Measurements from ENCODE around the gene INPP4B.
A peak's percentile ranks its signal among the peaks of the same experiment; 100 is the strongest.

Gene INPP4B

DNA sequence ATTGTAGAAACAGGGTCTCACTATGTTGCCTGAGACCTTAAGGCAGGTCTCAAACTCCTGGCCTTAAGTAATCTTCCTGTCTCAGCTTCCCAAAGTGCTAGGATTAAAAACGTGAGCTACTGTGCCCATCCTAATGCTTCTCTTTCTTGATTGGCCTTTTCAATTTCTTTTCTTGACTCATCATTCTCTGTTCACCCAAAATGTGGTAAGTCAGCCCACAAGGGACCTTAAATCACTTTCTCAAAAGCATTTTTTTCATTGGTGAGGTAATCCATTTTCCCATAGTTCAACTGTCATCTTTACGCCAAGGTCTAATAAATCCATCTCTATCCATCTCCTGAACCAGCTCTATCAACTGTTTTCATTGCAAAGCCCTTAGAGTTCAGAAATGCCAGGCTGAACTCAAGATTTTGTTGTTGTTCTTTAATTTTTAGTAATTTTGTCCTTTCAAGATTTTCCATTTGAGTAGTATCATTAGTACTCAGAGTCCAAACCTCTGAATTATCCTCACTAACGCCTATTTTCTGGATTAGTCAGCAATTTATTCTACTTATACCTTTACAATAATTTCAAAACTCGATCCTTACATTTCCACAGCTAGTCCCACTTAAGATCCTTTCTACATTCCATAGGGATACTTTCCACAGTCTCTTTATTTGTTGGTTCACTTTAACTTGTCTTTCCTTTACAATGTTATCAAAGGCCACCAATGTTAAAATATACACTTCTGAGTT, 681.2 kb downstream of the INPP4B start:
- DNase-seq, result no peak

DNA sequence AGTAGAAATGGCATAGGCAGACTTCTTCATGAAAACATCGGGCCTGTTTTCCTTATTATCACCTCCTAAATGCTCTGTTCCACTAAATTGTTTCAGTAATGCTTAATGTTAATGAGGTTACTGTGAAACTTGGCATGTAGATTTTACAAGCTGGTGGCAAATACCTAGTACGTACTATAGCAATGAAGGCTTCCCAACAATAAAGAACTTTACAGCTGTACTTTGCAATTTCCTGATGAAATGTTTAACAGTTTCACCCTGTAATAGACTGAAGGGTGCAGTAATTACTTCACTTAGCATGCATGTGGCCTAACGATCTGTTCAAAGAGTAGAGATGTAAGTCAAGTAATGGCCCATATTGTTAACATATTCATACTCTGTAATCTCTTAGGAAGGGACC, 685.0 kb downstream of the INPP4B start:
- DNase-seq, result no peak

DNA sequence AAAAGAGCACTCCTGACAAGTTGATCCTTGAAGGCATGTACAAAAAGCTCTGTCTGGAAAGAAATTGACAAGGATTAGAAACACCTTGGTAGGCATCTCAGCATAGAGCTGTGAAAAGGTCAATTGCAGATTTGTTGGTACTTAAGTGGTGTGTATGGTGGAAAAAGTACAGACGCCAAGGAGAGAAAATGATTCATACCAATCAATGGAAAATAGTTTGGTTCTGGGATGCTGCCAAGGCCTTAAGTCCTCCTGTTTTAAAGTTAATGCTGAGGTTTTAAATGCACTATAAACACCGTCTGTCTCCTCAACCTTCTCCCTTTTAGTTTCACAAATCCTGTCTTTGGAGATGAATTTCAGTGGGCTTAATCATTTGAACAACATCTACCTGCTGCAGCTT, 685.6 kb downstream of the INPP4B start:
- no peak for DNase-seq

DNA sequence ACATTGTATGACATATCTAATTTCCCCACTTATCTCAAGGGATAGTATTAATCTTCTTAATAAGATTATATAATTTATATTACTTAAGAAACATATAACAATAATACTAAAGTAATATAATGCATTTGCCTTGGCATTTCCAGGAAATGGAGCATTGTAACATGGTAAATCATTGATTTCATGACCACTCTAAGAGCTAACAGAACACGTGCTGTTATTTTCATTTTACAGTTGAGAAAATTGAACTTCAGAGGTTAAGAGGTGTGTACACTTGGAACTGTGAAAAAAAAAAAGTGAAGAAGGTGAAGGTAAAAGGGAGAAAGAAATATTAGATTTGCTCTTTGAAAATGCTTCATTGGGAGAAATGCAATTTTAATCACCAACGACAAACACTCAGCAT, 687.1 kb downstream of the INPP4B start:
- no peak for DNase-seq

DNA sequence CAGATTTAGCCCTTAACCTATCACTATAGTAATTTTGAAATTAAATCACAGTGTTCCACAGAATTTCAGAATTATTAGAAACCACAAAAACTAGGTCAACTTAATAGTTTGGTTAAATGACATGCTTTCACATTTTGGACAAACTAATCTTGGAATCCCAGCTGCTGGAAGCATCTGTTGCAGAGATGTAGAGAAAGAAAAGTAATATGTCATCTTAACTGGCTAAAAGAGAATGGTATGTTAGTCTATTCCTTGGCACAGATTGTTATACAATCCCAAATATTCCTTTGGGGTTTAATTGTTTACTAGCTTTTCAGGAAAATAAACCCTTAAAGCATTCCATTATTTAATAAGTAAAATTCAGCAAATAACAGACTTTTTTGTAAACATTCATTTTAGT, 689.8 kb downstream of the INPP4B start:
- DNase-seq, result no peak

DNA sequence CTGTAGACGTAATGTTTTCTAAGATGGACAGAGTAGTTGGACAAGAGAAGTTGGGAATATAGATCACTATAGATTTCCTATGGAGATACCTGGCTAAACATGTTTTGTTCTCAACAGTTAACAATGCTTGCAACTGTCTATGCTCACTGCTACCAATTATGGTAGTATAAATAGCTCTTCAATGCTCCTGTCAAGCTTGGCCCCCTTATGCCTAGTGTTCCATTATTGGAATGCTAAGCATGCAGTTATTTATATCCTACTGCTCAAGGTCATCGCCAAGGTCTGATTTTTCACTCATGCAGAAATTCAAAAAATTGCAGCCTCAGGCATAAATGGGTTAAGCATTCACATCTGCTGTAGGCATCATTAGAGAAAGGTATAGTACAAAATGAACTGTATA, 690.8 kb downstream of the INPP4B start:
- DNase-seq, result no peak

DNA sequence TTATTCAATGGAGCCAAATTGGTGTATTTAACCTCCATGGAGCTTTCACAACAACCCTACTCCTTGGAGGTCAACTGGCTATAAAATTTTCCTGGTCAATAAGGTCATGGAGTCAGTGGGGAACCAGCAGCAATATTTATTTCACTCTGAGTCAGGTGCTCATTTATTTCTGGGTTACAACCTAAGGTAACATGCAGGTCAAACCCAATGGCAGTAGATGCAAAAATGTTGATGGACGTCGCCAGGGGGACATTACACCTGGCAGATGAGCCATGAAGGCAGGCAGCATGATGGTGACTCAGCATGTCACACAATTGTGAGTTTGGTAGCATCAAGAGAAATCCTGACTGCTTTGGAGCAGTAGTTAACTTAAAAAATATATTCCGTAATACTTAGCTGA, 695.6 kb downstream of the INPP4B start:
- no peak for DNase-seq

DNA sequence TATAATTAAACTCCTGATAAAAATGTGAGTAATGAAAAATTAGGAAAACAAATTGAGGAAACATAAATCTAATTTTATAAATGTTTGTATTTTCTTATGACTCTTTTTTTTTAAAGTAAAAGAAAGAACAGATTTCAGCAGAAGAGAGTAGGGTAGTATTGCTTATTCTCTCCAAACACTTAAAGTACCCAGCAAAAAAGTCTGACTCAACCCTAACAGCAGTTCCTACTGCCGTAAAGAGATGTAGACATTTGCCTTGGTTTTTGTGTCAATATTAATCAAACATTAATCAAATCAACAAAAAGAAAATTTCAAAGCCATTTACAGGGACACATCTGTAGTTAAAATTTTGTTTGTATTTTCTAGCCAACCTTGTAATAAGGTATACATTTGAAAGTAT, 701.3 kb downstream of the INPP4B start:
- DNase-seq, result no peak

DNA sequence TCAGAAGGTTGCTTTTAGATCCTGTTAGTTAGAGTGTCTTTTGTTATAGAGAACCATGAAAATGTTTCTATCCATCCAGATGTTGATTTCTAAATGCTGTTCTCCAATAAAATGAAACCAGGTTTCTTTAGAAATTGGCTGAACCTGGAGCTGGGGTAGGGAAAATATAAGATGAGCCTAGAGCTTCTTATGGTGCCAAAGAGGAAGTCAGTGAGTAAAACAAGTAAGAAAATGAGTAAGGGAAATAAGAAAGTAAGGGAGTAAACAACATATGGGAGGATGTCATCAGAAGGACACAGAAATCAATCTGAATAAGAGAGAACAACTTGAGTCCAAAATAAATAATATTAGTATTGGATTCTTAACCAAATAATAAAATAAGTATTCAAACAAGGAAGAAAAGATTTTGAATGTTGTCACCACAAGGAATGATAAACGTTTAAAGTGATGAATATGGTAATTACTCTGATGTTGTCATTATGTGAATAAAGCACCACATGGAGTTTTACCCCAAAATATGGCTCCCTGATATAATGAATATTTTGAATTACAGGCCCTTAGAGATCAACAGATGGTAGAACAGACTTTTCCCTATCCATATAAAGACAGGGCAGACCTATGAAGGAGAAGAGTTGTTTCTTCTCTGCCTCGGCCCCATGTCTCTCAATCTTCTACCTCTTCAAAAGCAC, 703.6 kb downstream of the INPP4B start:
- DNase-seq, result no peak

DNA sequence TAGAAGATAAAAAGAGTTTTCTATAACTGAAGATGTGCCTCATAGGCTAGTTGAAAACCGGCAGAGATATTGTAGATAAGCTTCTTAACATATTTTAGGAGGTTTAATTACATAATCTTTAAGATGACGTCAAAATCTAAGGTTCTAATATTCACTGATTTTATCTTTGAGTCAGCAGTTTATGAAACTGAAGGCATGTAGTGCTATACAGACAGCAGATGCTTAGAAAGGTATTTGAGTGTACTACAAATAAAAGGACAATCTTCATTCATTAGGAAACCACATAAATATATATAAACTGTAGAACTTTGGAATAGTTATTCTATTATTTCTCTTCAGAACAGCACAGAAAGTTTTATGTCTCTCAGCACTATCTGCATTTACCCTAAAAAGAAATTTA, 704.9 kb downstream of the INPP4B start:
- DNase-seq, result no peak

DNA sequence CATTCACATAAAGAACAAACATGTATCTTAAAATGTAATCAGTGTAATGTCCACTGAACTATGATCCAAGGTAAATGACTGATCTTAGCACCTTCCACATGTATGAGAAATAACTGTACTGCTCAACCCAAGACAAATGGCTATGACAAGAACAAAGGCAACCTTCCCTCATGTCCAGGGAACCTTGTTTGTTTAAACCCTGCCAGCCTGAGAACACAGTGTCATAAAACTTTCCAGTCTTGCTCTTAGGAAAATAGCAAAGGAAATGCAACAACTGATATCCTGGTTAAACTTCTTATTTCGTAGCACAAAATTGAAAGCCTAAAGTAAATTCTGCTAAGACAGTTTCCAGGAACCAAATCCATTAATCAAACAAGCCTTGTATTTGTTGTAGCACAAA, 715.4 kb downstream of the INPP4B start:
- no peak for DNase-seq

DNA sequence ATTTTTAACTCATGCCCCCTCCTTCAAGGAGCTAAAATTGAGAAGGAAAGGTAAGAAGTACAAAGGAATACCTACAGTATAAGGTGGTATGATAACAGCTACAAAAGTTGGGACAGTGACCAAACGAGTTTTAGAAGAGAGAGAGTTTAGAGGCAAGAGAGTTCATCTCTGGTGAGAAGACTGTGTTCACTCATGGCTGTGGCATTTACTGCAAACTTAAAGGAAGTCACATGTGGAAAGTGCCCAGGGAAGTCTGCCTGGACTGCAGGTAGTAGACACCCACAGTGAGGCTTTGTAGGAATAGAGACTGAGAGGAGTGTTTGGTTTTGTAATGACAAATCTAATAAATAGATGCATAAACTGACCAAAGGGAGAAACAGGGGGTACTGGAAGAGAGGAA, 716.2 kb downstream of the INPP4B start:
- DNase-seq, result no peak

DNA sequence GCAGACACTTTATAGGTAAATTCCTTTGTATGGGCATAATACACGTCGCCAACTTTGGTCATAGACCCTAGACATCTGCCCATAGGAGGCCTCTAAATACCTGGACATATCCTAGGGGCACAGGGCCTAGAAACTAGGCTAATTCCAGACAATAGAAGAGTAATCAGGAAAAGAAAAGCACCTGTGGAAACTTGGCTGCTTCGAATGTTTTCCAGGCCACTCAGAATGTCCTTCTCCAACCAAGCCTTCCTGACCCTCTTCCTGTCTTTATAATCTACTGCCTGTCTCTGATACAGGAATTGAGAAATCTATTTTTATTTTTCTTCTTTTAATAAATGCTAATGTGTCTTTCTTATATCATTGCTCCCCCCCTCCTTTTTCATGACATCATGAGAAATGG, 716.6 kb downstream of the INPP4B start:
- DNase-seq, result no peak

DNA sequence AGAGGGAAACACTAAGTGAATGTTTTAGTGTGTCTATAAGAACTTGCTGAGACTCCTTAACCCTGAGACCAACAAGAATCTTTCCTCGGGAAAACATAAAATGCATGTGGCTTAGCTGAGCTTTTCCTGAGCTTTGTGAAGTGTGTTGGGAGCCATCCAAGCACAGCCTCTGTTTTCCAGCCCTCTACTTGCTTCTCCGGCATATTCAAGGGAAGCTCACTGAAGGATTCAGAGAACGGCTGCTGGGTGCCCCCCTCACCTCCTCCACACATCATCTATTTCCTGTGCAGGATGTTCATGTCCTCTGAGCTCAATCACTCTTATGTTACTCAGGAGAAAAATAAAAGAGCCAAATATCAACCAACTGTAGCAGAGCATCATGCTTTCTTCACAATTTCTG, 717.6 kb downstream of the INPP4B start:
- DNase-seq, result no peak

DNA sequence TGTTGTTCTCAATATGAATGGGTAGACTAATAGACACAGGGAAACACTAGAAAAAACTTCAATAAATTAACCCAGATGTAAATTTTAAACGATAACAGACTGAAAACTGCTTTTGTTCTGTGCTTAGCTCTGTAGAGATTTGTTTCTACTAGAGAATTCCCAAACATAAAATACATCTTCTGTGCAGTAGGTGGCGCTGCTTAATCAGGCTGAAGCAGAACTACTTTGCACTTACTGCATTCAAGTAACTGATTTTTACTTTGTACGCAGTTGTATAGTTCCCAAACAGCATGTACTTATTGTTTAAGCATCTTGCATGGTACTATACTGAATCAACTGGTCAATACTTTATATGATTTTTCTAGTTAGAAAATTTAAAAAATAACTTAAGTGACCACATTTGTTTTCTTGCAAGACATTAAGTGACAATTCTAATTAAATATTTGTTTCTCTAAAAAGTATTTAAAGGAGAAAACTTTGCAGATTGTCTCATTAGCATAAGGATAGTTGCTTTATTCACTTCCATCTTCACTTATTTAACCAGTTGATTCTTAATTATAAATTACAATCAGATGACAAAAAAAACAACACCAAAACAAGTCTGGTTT, 719.1 kb downstream of the INPP4B start:
- peak; percentile 51 to 54 for DNase-seq

DNA sequence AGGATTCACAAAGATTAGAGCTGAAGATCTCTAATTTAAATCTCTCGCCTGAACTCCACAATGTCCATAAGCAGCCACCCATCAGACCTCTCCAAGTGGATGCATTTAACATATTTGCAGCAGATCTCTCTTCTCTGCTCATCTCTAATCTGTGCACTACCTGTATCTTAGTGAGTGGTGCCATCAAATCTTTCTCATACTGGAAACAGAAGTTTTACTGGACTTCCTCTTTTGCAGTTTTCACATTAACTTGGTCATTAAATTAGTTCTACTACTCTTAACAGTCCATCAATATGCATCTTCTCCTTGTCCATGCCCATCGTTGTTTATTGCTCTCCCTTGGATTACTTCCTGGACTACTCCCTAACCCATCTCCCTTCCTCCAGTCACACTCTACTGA, 721.2 kb downstream of the INPP4B start:
- no peak for DNase-seq

DNA sequence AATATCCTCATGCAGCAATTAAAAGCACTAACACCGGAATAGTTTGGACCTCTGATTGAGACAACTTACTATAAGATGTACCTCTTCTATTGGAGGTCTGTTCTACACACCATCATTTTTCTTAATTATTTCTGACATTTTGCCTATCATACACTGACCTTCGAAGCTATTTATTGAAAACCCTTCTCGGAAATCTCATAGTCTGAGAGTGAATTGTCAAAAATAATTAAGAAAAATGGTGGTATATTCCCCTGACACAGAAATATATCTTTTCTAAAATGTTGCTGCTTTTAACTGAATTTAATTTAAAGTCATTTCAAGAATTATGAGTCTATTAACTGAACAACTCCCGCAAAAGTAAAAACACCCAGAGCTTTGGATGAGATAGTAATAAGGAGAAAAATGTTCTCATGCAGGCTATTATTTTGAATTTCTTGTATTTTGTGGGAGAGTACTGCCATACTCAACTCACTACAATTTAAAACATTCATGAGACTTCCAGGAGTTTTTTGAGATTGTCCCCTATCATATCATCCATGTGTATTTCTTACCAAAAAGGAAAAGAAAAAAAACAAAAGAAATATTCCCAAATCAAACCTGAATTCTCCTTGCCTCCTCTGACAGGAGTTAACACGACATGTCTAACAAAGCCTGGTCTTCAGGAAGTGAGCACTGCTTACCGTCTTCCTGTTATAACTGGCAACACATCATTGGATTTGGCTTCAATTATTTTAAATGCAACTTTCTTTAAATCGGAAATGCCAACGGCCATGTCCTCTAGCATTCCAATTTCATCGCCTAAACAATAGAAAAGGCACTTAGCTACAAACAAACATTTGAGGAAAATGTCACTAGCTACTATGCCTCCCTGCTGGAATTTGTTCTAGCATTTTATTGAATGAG, 724.4 kb downstream of the INPP4B start:
- DNase-seq, result no peak

DNA sequence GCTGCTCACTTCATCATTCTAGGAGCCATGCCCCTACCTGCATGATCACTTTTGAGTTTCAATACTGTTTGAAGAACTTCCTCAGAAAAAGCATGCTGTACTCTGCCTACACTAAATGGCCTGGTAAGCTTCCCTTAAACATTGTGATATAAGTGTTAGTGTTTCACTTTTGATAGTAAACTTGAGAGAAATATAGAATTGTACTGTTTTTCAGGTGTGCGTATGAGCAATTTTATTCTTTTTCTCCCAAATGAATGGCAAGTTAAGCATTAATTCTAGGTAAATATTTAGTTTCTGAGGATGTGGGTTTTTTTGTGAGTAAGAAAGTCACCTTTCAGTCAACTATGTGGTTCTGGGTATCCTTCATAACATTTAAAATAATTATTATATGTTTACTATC, 725.2 kb downstream of the INPP4B start:
- DNase-seq, result no peak

DNA sequence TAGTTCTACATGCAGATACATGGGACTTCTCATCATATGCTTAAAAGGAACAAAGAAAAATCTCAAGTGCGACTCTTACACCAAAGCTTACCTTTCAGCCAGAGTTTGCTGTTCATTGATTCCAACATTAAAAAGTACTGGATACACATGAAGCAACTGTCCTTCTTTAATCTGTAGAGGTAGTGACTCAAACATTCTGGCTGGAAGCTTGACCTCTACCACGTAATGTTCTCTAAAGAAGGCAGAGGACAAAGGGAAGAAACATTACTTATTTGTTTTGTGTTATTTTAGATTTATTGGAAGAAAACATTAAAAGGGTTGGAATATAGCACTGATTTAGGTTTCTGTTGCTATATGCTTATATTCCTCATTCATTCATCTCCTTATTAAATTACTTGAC, 733.6 kb downstream of the INPP4B start:
- DNase-seq, result no peak

DNA sequence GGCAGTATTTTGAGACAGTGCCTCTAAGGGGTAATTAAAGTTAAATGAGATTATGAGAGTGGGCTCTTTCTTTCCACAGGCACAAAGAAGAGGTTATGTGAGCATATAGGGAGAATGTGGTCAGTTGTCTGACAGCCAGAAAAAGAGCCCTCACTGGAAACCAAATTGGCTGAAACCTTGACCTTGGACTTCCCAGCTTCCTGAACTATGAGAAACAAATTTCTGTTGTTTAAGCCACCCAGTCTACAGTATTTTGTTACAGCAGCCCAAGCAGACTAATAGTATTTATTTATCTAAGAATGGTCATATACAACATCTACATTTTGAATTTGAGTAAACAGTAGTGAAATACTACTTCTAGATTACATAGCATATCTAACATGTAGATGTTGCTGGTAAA, 736.0 kb downstream of the INPP4B start:
- DNase-seq, result no peak

DNA sequence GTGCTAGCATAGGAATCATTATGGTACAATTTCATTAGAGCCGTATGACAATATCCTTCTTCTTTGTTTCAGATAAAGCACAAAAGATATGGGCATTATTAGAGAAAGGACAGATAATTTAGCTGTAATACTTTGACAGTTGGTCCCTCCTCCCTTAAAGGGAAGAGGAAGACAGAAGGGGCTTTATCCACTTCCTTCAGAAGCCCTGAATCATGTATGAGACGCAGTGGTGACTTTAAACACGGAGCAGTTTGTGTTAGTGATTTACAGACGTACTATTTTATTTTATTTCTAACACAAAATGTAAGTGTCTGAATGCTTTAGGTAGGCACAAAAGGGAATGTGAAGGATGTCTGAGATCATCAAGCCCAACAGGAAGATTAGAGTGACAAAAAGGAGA, 742.1 kb downstream of the INPP4B start:
- no peak for DNase-seq

DNA sequence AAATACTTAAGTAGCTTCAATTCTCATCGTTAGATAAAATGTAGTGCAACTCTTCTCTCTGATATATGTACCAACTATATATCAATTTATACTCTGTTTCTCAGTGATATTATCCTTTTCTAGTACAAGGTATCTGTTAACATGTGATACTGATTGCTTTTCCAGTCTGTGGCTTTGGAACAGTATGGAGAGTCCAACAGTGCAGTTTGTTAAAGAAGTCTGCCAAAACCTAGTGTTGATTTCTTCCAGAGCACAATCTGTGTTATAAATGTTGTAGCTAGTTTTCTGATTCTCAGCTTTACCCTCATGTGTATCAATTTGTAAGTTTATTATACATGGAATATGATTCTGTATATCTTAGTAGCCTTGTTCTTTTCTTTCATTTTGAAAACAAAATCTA, 744.7 kb downstream of the INPP4B start:
- no peak for DNase-seq

DNA sequence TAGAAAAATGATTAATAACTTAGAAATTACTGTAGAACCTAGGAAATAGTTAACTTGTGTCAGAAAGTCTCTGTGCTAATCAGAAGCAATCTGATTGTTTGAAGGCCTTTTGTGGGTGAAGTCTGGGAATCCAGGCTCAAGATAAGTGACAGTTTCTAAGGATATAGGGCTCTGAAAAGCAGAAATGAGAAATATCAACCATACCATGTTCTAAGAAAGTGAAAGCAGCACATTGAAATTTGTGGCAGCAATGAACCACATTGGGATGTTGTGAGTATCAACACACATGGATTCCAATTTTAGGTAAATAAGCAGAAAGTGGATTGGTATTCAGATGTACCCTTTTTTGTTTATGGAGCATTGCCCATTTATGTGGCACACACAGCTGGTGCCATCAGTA, 745.2 kb downstream of the INPP4B start:
- no peak for DNase-seq

Data from stimulated activated CD4-positive, alpha-beta T cell treated with anti-CD3 and anti-CD28 coated beads, Interleukin-2, amount 100 ng/mL, for 48 hours (primary cell).